ENCODE data around the gene CTNNAL1.

The CTNNAL1 gene

DNA sequence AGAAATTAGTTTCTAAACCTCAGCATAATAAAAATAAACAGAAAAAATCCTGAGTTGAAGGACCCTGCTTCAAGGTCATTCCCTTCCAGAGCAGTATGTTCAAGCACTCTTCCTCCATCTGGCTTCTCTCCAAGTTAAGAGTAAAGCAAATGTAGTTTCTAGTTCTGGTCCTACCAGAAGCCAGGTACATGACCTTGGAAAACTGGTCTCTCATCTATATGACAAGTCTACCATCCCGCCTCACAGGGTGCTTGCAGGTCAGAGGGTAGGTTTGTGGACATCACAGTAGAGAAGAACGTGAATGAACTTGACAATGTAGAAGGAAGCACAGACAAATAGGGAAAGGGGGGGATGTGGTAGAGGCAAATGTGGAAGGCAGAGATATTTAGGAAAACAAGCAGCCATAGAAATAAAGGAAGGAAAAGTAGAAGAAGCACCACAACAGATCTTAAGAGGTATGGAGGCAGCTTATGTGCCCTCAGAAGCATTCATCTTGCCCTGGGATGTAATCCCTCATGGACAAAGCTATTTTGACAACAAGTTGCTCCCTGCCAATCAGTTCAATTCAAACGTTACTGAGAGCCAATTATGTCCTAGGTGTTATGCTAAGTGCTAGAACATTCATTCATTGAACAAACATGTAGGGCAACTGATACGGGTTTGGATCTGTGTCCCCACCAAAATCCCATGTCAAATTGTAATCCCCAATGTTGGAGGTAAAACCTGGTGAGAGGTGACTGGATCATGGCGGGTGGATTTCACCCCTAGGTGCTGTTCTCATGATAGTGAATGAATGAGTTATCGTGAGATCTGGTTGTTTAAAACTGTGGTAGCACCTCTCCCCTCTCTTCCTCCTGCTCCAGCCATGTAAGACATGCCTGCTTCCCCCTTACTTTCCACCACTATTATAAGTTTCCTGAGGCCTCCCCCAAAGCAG is 23.7 kb upstream of the CTNNAL1 start:
- no peak for TF ChIP-seq ZBTB7A (IDR thresholded peaks at IDR 0.05; ENCODE audit: low read depth)
- TF ChIP-seq, protein P1, sequence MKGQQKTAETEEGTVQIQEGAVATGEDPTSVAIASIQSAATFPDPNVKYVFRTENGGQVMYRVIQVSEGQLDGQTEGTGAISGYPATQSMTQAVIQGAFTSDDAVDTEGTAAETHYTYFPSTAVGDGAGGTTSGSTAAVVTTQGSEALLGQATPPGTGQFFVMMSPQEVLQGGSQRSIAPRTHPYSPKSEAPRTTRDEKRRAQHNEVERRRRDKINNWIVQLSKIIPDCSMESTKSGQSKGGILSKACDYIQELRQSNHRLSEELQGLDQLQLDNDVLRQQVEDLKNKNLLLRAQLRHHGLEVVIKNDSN (IDR thresholded peaks at IDR 0.05): no peak
- TF ChIP-seq, protein P2, sequence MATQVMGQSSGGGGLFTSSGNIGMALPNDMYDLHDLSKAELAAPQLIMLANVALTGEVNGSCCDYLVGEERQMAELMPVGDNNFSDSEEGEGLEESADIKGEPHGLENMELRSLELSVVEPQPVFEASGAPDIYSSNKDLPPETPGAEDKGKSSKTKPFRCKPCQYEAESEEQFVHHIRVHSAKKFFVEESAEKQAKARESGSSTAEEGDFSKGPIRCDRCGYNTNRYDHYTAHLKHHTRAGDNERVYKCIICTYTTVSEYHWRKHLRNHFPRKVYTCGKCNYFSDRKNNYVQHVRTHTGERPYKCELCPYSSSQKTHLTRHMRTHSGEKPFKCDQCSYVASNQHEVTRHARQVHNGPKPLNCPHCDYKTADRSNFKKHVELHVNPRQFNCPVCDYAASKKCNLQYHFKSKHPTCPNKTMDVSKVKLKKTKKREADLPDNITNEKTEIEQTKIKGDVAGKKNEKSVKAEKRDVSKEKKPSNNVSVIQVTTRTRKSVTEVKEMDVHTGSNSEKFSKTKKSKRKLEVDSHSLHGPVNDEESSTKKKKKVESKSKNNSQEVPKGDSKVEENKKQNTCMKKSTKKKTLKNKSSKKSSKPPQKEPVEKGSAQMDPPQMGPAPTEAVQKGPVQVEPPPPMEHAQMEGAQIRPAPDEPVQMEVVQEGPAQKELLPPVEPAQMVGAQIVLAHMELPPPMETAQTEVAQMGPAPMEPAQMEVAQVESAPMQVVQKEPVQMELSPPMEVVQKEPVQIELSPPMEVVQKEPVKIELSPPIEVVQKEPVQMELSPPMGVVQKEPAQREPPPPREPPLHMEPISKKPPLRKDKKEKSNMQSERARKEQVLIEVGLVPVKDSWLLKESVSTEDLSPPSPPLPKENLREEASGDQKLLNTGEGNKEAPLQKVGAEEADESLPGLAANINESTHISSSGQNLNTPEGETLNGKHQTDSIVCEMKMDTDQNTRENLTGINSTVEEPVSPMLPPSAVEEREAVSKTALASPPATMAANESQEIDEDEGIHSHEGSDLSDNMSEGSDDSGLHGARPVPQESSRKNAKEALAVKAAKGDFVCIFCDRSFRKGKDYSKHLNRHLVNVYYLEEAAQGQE (IDR thresholded peaks at IDR 0.05; ENCODE audit: low read depth): no peak
- TF ChIP-seq YY1 (IDR thresholded peaks at IDR 0.05; ENCODE audit: low read depth): no peak
- TF ChIP-seq EP300 (IDR thresholded peaks at IDR 0.05; ENCODE audit: borderline replicate concordance): no peak

- TF ChIP-seq TCF12 (IDR thresholded peaks at IDR 0.05; ENCODE audit: low read depth) (peak; percentile 48; the same call in 1 of the 2 replicates), TAF1 (IDR thresholded peaks at IDR 0.05; ENCODE audit: low read depth) (no peak), YY1 (IDR thresholded peaks at IDR 0.05; ENCODE audit: low read depth) (no peak), EGR1 (IDR thresholded peaks at IDR 0.05) (no peak), NFIC (IDR thresholded peaks at IDR 0.05) (peak; percentile 82), ZBTB7A (IDR thresholded peaks at IDR 0.05; ENCODE audit: low read depth) (no peak), TEAD4 (IDR thresholded peaks at IDR 0.05) (peak; percentile 84), EP300 (IDR thresholded peaks at IDR 0.05; ENCODE audit: borderline replicate concordance) (peak; percentile 51; the same call in 1 of the 2 replicates)
- TF ChIP-seq, protein P2 (IDR thresholded peaks at IDR 0.05; ENCODE audit: low read depth): no peak
- TF ChIP-seq, protein P1 (IDR thresholded peaks at IDR 0.05): no peak
- TF ChIP-seq, protein P3, sequence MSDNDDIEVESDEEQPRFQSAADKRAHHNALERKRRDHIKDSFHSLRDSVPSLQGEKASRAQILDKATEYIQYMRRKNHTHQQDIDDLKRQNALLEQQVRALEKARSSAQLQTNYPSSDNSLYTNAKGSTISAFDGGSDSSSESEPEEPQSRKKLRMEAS (IDR thresholded peaks at IDR 0.05): no peak
Measured at GRCh38 chr9:109035684-109036423, 22.6 kb upstream of the CTNNAL1 start.

DNA sequence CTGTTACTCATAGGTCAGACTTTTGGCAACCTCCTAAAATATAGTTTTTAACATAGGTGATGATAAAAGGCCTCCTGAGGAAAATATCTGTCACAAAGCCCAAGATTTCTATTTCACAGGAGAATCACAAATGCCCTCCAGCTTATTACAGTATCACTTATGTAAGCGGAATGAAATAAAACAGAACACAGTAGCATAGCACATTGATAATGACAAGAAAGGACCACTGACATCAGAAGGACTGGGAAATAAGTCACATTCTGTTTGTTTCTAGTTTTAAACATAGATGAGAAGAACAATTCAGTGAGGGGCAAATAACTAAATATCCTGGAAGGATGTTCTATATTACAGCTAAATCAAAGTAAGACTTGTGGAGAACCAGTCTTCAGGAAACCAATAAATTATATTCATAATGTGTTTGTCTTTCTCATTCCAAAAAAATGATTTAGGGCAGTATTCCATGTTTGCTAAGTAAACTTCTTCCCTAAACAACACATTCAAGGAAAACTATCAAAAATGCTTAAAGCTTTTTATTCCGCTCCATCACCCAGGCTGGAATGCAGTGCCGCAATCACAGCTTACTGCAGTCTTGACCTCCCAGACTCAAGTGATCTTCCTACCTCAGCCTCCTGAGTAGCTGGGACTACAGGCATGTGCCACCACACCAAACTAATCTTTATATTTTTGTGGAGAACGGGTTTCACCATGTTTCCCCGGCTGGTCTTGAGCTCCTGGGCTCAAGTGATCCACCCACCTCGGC is 20.8 kb upstream of the CTNNAL1 start:
- TF ChIP-seq, protein P3 (IDR thresholded peaks at IDR 0.05): no peak
- TF ChIP-seq EGR1 (IDR thresholded peaks at IDR 0.05): no peak
- TF ChIP-seq, protein P2 (IDR thresholded peaks at IDR 0.05; ENCODE audit: low read depth): no peak
- no peak for TF ChIP-seq TEAD4 (IDR thresholded peaks at IDR 0.05)
- no peak for TF ChIP-seq ZBTB7A (IDR thresholded peaks at IDR 0.05; ENCODE audit: low read depth)
- TF ChIP-seq CREB1 (IDR thresholded peaks at IDR 0.05; ENCODE audit: low read depth): no peak
- no peak for TF ChIP-seq FOXM1 (IDR thresholded peaks at IDR 0.05; ENCODE audit: borderline replicate concordance, low read depth)
- no peak for TF ChIP-seq CEBPB (IDR thresholded peaks at IDR 0.05)
- no peak for TF ChIP-seq TAF1 (IDR thresholded peaks at IDR 0.05; ENCODE audit: low read depth)
- TF ChIP-seq TCF12 (IDR thresholded peaks at IDR 0.05; ENCODE audit: low read depth): no peak
- no peak for TF ChIP-seq EP300 (IDR thresholded peaks at IDR 0.05; ENCODE audit: borderline replicate concordance)
- TF ChIP-seq YY1 (IDR thresholded peaks at IDR 0.05; ENCODE audit: low read depth): no peak
- no peak for TF ChIP-seq NFIC (IDR thresholded peaks at IDR 0.05)

Measured in Ishikawa (cell line).